WTC11 (cell line): Measurements from ENCODE around the gene DMRT2.

Experiments used
- NFE2L1 ChIP-seq: sonication (generic); formaldehyde crosslinking; IDR thresholded peaks from 2 replicates; pipeline ENCODE4 v1.8.1; 2023; ENCODE audit warnings: missing genetic modification reagents
- PRRX2 ChIP-seq: fragments of 250-450 bp; sonication (Bioruptor Pico); IDR thresholded peaks from 2 replicates; pipeline ENCODE4 v1.8.0; 2021; ENCODE audit warnings: mild to moderate bottlenecking
- TEAD4 ChIP-seq: sonication (generic); formaldehyde crosslinking; IDR thresholded peaks from 2 replicates; pipeline ENCODE4 v1.8.0; 2022; ENCODE audit warnings: mild to moderate bottlenecking, missing genetic modification reagents
- TF ChIP-seq, protein P1 (sequence below): fragments of 200-600 bp; IDR thresholded peaks from 2 replicates; pipeline ENCODE4 v1.8.0; 2022; ENCODE audit warnings: antibody characterized with exemption
- TF ChIP-seq, protein P2 (sequence below): sonication (generic); formaldehyde crosslinking; IDR thresholded peaks from 2 replicates; pipeline ENCODE4 v1.8.1; 2022; ENCODE audit warnings: low read depth, missing genetic modification reagents, borderline replicate concordance
- TF ChIP-seq, protein P3 (sequence below): sonication (generic); formaldehyde crosslinking; IDR thresholded peaks from 2 replicates; pipeline ENCODE4 v1.8.1; 2023; ENCODE audit warnings: mild to moderate bottlenecking, missing genetic modification reagents, moderate library complexity
- TF ChIP-seq, protein P4 (sequence below): sonication (generic); formaldehyde crosslinking; IDR thresholded peaks from 2 replicates; pipeline ENCODE4 v1.8.0; 2023; ENCODE audit warnings: mild to moderate bottlenecking, missing genetic modification reagents
- TF ChIP-seq, protein P5 (sequence below): sonication (generic); formaldehyde crosslinking; IDR thresholded peaks from 2 replicates; pipeline ENCODE4 v1.8.0; 2022; ENCODE audit warnings: mild to moderate bottlenecking, missing genetic modification reagents
- TF ChIP-seq, protein P6 (sequence below): sonication (generic); formaldehyde crosslinking; IDR thresholded peaks from 2 replicates; pipeline ENCODE4 v1.8.0; 2022; ENCODE audit warnings: mild to moderate bottlenecking, missing genetic modification reagents
- TF ChIP-seq, protein P7 (sequence below): sonication (generic); formaldehyde crosslinking; conservative IDR thresholded peaks from 2 replicates; pipeline ENCODE4 v1.8.1; 2023; ENCODE audit warnings: mild to moderate bottlenecking, low read depth, missing genetic modification reagents, moderate library complexity
- TF ChIP-seq, protein P8 (sequence below): sonication (generic); formaldehyde crosslinking; IDR thresholded peaks from 2 replicates; pipeline ENCODE4 v1.8.1; 2023; ENCODE audit warnings: mild to moderate bottlenecking, missing genetic modification reagents, moderate library complexity
- TF ChIP-seq, protein P9 (sequence below): sonication (generic); formaldehyde crosslinking; IDR thresholded peaks from 2 replicates; pipeline ENCODE4 v1.8.0; 2022; ENCODE audit warnings: mild to moderate bottlenecking, missing genetic modification reagents
- TF ChIP-seq, protein P10 (sequence below): sonication (generic); formaldehyde crosslinking; IDR thresholded peaks from 2 replicates; pipeline ENCODE4 v1.8.1; 2023; ENCODE audit warnings: mild to moderate bottlenecking, moderate library complexity, missing genetic modification reagents

DNA sequence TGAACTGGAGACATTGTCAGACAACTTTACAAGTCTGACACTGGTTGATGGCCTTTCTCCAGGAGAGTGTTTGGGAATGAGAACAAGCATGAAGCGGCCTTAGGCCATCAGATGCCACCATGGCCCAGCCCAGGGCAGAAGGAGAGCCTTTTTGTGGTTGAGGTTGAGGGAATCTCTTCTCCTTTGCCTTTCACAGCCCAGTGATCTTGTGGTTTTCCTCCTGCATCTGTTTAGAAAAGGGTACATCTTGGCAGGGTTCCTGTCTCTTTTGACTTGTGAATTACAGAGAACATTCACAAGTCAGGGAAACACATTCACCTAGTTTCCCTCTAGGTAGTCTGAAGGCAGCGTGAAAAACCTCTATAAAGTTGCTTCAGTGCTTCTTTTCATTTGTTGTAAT is 27.5 kb downstream of the DMRT2 start:
- TF ChIP-seq, protein P1, sequence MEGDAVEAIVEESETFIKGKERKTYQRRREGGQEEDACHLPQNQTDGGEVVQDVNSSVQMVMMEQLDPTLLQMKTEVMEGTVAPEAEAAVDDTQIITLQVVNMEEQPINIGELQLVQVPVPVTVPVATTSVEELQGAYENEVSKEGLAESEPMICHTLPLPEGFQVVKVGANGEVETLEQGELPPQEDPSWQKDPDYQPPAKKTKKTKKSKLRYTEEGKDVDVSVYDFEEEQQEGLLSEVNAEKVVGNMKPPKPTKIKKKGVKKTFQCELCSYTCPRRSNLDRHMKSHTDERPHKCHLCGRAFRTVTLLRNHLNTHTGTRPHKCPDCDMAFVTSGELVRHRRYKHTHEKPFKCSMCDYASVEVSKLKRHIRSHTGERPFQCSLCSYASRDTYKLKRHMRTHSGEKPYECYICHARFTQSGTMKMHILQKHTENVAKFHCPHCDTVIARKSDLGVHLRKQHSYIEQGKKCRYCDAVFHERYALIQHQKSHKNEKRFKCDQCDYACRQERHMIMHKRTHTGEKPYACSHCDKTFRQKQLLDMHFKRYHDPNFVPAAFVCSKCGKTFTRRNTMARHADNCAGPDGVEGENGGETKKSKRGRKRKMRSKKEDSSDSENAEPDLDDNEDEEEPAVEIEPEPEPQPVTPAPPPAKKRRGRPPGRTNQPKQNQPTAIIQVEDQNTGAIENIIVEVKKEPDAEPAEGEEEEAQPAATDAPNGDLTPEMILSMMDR, result no peak
- TF ChIP-seq, protein P2, sequence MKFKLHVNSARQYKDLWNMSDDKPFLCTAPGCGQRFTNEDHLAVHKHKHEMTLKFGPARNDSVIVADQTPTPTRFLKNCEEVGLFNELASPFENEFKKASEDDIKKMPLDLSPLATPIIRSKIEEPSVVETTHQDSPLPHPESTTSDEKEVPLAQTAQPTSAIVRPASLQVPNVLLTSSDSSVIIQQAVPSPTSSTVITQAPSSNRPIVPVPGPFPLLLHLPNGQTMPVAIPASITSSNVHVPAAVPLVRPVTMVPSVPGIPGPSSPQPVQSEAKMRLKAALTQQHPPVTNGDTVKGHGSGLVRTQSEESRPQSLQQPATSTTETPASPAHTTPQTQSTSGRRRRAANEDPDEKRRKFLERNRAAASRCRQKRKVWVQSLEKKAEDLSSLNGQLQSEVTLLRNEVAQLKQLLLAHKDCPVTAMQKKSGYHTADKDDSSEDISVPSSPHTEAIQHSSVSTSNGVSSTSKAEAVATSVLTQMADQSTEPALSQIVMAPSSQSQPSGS (CRISPR knock-in tag), result no peak
- TF ChIP-seq TEAD4 (CRISPR knock-in tag) (no peak), PRRX2 (no peak), NFE2L1 (no peak)
- TF ChIP-seq, protein P3, sequence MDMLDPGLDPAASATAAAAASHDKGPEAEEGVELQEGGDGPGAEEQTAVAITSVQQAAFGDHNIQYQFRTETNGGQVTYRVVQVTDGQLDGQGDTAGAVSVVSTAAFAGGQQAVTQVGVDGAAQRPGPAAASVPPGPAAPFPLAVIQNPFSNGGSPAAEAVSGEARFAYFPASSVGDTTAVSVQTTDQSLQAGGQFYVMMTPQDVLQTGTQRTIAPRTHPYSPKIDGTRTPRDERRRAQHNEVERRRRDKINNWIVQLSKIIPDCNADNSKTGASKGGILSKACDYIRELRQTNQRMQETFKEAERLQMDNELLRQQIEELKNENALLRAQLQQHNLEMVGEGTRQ, result no peak
- TF ChIP-seq, protein P4, sequence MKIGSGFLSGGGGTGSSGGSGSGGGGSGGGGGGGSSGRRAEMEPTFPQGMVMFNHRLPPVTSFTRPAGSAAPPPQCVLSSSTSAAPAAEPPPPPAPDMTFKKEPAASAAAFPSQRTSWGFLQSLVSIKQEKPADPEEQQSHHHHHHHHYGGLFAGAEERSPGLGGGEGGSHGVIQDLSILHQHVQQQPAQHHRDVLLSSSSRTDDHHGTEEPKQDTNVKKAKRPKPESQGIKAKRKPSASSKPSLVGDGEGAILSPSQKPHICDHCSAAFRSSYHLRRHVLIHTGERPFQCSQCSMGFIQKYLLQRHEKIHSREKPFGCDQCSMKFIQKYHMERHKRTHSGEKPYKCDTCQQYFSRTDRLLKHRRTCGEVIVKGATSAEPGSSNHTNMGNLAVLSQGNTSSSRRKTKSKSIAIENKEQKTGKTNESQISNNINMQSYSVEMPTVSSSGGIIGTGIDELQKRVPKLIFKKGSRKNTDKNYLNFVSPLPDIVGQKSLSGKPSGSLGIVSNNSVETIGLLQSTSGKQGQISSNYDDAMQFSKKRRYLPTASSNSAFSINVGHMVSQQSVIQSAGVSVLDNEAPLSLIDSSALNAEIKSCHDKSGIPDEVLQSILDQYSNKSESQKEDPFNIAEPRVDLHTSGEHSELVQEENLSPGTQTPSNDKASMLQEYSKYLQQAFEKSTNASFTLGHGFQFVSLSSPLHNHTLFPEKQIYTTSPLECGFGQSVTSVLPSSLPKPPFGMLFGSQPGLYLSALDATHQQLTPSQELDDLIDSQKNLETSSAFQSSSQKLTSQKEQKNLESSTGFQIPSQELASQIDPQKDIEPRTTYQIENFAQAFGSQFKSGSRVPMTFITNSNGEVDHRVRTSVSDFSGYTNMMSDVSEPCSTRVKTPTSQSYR (CRISPR knock-in tag), result no peak
- TF ChIP-seq, protein P5, sequence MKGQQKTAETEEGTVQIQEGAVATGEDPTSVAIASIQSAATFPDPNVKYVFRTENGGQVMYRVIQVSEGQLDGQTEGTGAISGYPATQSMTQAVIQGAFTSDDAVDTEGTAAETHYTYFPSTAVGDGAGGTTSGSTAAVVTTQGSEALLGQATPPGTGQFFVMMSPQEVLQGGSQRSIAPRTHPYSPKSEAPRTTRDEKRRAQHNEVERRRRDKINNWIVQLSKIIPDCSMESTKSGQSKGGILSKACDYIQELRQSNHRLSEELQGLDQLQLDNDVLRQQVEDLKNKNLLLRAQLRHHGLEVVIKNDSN (CRISPR knock-in tag), result no peak
- TF ChIP-seq, protein P6, sequence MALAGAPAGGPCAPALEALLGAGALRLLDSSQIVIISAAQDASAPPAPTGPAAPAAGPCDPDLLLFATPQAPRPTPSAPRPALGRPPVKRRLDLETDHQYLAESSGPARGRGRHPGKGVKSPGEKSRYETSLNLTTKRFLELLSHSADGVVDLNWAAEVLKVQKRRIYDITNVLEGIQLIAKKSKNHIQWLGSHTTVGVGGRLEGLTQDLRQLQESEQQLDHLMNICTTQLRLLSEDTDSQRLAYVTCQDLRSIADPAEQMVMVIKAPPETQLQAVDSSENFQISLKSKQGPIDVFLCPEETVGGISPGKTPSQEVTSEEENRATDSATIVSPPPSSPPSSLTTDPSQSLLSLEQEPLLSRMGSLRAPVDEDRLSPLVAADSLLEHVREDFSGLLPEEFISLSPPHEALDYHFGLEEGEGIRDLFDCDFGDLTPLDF (CRISPR knock-in tag), result no peak
- TF ChIP-seq, protein P7, sequence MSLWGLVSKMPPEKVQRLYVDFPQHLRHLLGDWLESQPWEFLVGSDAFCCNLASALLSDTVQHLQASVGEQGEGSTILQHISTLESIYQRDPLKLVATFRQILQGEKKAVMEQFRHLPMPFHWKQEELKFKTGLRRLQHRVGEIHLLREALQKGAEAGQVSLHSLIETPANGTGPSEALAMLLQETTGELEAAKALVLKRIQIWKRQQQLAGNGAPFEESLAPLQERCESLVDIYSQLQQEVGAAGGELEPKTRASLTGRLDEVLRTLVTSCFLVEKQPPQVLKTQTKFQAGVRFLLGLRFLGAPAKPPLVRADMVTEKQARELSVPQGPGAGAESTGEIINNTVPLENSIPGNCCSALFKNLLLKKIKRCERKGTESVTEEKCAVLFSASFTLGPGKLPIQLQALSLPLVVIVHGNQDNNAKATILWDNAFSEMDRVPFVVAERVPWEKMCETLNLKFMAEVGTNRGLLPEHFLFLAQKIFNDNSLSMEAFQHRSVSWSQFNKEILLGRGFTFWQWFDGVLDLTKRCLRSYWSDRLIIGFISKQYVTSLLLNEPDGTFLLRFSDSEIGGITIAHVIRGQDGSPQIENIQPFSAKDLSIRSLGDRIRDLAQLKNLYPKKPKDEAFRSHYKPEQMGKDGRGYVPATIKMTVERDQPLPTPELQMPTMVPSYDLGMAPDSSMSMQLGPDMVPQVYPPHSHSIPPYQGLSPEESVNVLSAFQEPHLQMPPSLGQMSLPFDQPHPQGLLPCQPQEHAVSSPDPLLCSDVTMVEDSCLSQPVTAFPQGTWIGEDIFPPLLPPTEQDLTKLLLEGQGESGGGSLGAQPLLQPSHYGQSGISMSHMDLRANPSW, result no peak
- TF ChIP-seq, protein P8, sequence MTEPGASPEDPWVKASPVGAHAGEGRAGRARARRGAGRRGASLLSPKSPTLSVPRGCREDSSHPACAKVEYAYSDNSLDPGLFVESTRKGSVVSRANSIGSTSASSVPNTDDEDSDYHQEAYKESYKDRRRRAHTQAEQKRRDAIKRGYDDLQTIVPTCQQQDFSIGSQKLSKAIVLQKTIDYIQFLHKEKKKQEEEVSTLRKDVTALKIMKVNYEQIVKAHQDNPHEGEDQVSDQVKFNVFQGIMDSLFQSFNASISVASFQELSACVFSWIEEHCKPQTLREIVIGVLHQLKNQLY, result no peak
- TF ChIP-seq, protein P9, sequence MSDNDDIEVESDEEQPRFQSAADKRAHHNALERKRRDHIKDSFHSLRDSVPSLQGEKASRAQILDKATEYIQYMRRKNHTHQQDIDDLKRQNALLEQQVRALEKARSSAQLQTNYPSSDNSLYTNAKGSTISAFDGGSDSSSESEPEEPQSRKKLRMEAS (CRISPR knock-in tag), result no peak
- TF ChIP-seq, protein P10, sequence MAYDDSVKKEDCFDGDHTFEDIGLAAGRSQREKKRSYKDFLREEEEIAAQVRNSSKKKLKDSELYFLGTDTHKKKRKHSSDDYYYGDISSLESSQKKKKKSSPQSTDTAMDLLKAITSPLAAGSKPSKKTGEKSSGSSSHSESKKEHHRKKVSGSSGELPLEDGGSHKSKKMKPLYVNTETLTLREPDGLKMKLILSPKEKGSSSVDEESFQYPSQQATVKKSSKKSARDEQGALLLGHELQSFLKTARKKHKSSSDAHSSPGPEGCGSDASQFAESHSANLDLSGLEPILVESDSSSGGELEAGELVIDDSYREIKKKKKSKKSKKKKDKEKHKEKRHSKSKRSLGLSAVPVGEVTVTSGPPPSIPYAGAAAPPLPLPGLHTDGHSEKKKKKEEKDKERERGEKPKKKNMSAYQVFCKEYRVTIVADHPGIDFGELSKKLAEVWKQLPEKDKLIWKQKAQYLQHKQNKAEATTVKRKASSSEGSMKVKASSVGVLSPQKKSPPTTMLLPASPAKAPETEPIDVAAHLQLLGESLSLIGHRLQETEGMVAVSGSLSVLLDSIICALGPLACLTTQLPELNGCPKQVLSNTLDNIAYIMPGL (CRISPR knock-in tag), result no peak
